HepG2 (cell line): Measurements from ENCODE around the gene APEX1. TPM values are rescaled to one million over a fixed set of nuclear protein-coding genes. Genes with fewer than 3 reads are reported as not detected.

Experiments
- ATF3 ChIP-seq: sonication (generic); formaldehyde crosslinking; IDR thresholded peaks from 2 replicates; pipeline ENCODE4 v1.4.0; 2020; ENCODE audit warnings: missing genetic modification reagents
- BCL6 ChIP-seq: IDR thresholded peaks from 2 replicates; pipeline ENCODE4 v1.6.1; 2016; ENCODE audit warnings: missing genetic modification reagents, missing compliant biosample characterization
- DR1 ChIP-seq: sonication (generic); formaldehyde crosslinking; IDR thresholded peaks from 2 replicates; pipeline ENCODE4 v1.8.0; 2021; ENCODE audit warnings: mild to moderate bottlenecking, missing genetic modification reagents, inconsistent platforms
- EEA1 ChIP-seq: sonication (generic); formaldehyde crosslinking; IDR thresholded peaks from 2 replicates; pipeline ENCODE4 v1.5.1; 2020; ENCODE audit warnings: mild to moderate bottlenecking, missing genetic modification reagents, borderline replicate concordance
- ERF ChIP-seq: IDR thresholded peaks from 2 replicates; pipeline ENCODE4 v1.6.1; 2018; ENCODE audit warnings: missing biosample characterization, missing genetic modification reagents
- GFI1 ChIP-seq: sonication (generic); formaldehyde crosslinking; IDR thresholded peaks from 2 replicates; pipeline ENCODE4 v1.5.0; 2020; ENCODE audit warnings: missing genetic modification reagents, mild to moderate bottlenecking, borderline replicate concordance
- GLI4 ChIP-seq: sonication (generic); formaldehyde crosslinking; IDR thresholded peaks from 2 replicates; pipeline ENCODE4 v1.5.1; 2020; ENCODE audit warnings: missing genetic modification reagents, mild to moderate bottlenecking, moderate library complexity, borderline replicate concordance
- KLF12 ChIP-seq: sonication (generic); formaldehyde crosslinking; IDR thresholded peaks from 2 replicates; pipeline ENCODE4 v1.4.0; 2020; ENCODE audit warnings: missing genetic modification reagents, borderline replicate concordance
- POLR2AphosphoS5 ChIP-seq: IDR thresholded peaks from 2 replicates; pipeline ENCODE4 v1.6.1; 2012; ENCODE audit warnings: low read depth, low read length
- RELA ChIP-seq: sonication (generic); formaldehyde crosslinking; IDR thresholded peaks from 2 replicates; pipeline ENCODE4 v1.4.0; 2020; ENCODE audit warnings: missing genetic modification reagents
- RNF2 ChIP-seq: fragments of 450-650 bp; conservative IDR thresholded peaks from 2 replicates; pipeline ENCODE4 v1.6.1; 2016; ENCODE audit warnings: low read depth
- TBX3 ChIP-seq: fragments of 450-650 bp; IDR thresholded peaks from 2 replicates; pipeline ENCODE4 v1.6.1; 2017; ENCODE audit warnings: antibody characterized with exemption, mild to moderate bottlenecking, inconsistent platforms, borderline replicate concordance
- ZBTB42 ChIP-seq: sonication (generic); formaldehyde crosslinking; IDR thresholded peaks from 2 replicates; pipeline ENCODE4 v1.5.0; 2020; ENCODE audit warnings: mild to moderate bottlenecking, missing genetic modification reagents
- ZC3H4 ChIP-seq: sonication (generic); formaldehyde crosslinking; IDR thresholded peaks from 2 replicates; pipeline ENCODE4 v1.4.0; 2020; ENCODE audit warnings: missing genetic modification reagents, borderline replicate concordance
- ZNF24 ChIP-seq: fragments of 450-650 bp; IDR thresholded peaks from 2 replicates; pipeline ENCODE4 v1.6.1; 2017; ENCODE audit warnings: antibody characterized with exemption, mild to moderate bottlenecking
- ZNF367 ChIP-seq: sonication (generic); formaldehyde crosslinking; IDR thresholded peaks from 2 replicates; pipeline ENCODE4 v1.4.0; 2020; ENCODE audit warnings: missing genetic modification reagents, borderline replicate concordance
- ZNF382 ChIP-seq: sonication (generic); formaldehyde crosslinking; IDR thresholded peaks from 2 replicates; pipeline ENCODE4 v1.5.0; 2020; ENCODE audit warnings: missing genetic modification reagents, mild to moderate bottlenecking, borderline replicate concordance
- ZNF512B ChIP-seq: sonication (generic); formaldehyde crosslinking; IDR thresholded peaks from 2 replicates; pipeline ENCODE4 v1.5.1; 2020; ENCODE audit warnings: missing genetic modification reagents, mild to moderate bottlenecking, borderline replicate concordance
- ZNF782 ChIP-seq: sonication (generic); formaldehyde crosslinking; IDR thresholded peaks from 2 replicates; pipeline ENCODE4 v1.4.0; 2020; ENCODE audit warnings: missing genetic modification reagents, mild to moderate bottlenecking, borderline replicate concordance
- polyA plus RNA-seq, 8 experiments: library from polyadenylated mRNA; depleted of rRNA in 3 of 8; stranded (reverse) in 7 of 8; unstranded in 1 of 8; fragments of >200 nt; fragmentation: Illumina TruSeq in 4 of 8; extraction: Trizol in 4 of 8; gene quantifications; 2 replicates each; pipeline versions ENCODE4 v1.2.1 to v1.2.3, GENCODE V29; 2011 to 2016; ENCODE audit warnings: low read depth in 4 of 8, missing spikeins in 1 of 8, mixed read lengths in 1 of 8; ENCODE audit not compliant: insufficient read depth in 1 of 8
- total RNA-seq, 5 experiments: library from RNA; depleted of rRNA; stranded (reverse); fragments of >200 nt; fragmentation: Illumina TruSeq; extraction: Trizol; gene quantifications; 2 replicates each; pipeline ENCODE4 v1.2.3, GENCODE V29; 2016; ENCODE audit warnings: low read depth in 1 of 5
- TF ChIP-seq, protein P1 (sequence below): sonication (generic); formaldehyde crosslinking; IDR thresholded peaks from 2 replicates; pipeline ENCODE4 v1.5.0; 2020; ENCODE audit warnings: mild to moderate bottlenecking, missing genetic modification reagents
- TF ChIP-seq, protein P2 (sequence below): sonication (generic); formaldehyde crosslinking; IDR thresholded peaks from 2 replicates; pipeline ENCODE4 v1.8.0; 2022; ENCODE audit warnings: mild to moderate bottlenecking, missing genetic modification reagents; ENCODE audit not compliant: insufficient replicate concordance
- TF ChIP-seq, protein P3 (sequence below): sonication (generic); formaldehyde crosslinking; IDR thresholded peaks from 2 replicates; pipeline ENCODE4 v1.5.0; 2020; ENCODE audit warnings: missing genetic modification reagents

APEX1 gene
- total and polyA plus RNA-seq, 2 of the 13 experiments (the other 11 are each of a cell fraction or from before 2014, with no cell fraction given): 171 to 405 TPM

DNA sequence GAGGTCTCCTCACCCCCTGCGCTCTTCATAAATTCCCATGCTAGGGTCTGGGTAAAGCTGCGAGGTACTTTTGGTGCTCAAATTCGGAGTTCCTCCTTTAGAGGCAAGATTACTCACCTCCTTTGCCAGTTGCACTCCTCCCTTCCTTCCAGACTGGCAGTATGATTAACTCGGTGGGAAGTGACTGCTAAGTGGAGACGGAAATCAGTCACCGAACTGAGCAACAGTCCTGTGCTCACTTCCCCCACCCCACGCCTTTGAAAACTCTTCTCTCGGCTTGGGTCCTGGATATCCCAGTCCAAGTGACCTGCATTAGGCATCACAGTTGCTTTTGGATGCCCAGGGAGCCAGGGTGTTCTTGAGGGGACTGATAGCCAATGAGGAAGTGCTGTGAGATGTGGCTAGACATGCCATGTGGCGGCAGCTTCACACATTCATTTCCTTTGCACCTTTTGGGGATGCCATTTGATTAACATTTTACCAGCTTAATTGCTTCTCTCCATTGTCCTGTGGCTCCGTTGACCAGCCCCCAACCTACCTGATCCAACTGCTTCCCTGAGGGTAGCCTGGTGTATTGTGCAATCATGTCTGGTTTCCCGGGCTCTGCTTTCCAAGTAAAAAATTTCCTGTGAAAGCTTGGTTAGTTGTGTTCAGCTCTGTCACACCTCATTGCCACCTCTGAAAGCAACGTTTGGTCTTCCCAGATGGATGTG lies 15.0 kb downstream of the APEX1 start (continued):
- TF ChIP-seq, protein P1, sequence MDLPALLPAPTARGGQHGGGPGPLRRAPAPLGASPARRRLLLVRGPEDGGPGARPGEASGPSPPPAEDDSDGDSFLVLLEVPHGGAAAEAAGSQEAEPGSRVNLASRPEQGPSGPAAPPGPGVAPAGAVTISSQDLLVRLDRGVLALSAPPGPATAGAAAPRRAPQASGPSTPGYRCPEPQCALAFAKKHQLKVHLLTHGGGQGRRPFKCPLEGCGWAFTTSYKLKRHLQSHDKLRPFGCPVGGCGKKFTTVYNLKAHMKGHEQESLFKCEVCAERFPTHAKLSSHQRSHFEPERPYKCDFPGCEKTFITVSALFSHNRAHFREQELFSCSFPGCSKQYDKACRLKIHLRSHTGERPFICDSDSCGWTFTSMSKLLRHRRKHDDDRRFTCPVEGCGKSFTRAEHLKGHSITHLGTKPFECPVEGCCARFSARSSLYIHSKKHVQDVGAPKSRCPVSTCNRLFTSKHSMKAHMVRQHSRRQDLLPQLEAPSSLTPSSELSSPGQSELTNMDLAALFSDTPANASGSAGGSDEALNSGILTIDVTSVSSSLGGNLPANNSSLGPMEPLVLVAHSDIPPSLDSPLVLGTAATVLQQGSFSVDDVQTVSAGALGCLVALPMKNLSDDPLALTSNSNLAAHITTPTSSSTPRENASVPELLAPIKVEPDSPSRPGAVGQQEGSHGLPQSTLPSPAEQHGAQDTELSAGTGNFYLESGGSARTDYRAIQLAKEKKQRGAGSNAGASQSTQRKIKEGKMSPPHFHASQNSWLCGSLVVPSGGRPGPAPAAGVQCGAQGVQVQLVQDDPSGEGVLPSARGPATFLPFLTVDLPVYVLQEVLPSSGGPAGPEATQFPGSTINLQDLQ (CRISPR knock-in tag): 0 out of 2 replicates have a peak, but pooled peaks have one; percentile 27
- TF ChIP-seq ZNF24 (no peak), ZBTB42 (CRISPR knock-in tag) (no peak), BCL6 (CRISPR knock-in tag) (peak; percentile 96), ZNF782 (CRISPR knock-in tag) (no peak), GLI4 (CRISPR knock-in tag) (no peak), ZC3H4 (no peak), RNF2 (no peak), RELA (no peak), ZNF367 (CRISPR knock-in tag) (no peak), ATF3 (no peak), GFI1 (CRISPR knock-in tag) (no peak), ERF (CRISPR knock-in tag) (no peak), TBX3 (0 out of 2 replicates have a peak, but pooled peaks have one; percentile 10), ZNF382 (no peak), EEA1 (no peak), ZNF512B (peak; percentile 52; the same call in 1 of the 2 replicates), POLR2AphosphoS5 (no peak), DR1 (CRISPR knock-in tag) (no peak), KLF12 (CRISPR knock-in tag) (no peak)
- TF ChIP-seq, protein P2, sequence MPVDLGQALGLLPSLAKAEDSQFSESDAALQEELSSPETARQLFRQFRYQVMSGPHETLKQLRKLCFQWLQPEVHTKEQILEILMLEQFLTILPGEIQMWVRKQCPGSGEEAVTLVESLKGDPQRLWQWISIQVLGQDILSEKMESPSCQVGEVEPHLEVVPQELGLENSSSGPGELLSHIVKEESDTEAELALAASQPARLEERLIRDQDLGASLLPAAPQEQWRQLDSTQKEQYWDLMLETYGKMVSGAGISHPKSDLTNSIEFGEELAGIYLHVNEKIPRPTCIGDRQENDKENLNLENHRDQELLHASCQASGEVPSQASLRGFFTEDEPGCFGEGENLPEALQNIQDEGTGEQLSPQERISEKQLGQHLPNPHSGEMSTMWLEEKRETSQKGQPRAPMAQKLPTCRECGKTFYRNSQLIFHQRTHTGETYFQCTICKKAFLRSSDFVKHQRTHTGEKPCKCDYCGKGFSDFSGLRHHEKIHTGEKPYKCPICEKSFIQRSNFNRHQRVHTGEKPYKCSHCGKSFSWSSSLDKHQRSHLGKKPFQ (CRISPR knock-in tag): peak; percentile 69
- TF ChIP-seq, protein P3, sequence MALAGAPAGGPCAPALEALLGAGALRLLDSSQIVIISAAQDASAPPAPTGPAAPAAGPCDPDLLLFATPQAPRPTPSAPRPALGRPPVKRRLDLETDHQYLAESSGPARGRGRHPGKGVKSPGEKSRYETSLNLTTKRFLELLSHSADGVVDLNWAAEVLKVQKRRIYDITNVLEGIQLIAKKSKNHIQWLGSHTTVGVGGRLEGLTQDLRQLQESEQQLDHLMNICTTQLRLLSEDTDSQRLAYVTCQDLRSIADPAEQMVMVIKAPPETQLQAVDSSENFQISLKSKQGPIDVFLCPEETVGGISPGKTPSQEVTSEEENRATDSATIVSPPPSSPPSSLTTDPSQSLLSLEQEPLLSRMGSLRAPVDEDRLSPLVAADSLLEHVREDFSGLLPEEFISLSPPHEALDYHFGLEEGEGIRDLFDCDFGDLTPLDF (CRISPR knock-in tag): peak; percentile 79
